Measurements from ENCODE around the gene DNAJC1.
"Not testable (repeated sequence)": the region's sequence is repeated elsewhere in the genome, so short reads cannot be mapped to it uniquely, and the experiment has no call there.

- TF ChIP-seq POLR2A, CTCF, POLR2AphosphoS5 (IDR thresholded peaks at IDR 0.05): not testable (repeated sequence)
Observed at GRCh38 chr10:21841273-21841672, 162.3 kb downstream of the DNAJC1 start.
